ENCODE measurements around the gene TRIM41. TPM values are rescaled to one million over a fixed set of nuclear protein-coding genes. Genes with fewer than 3 reads are reported as not detected.
A peak's percentile ranks its signal among the peaks of the same experiment; 100 is the strongest.

TRIM41 gene
- total and polyA plus RNA-seq, 9 of the 15 experiments (the other 6 are each of a cell fraction or from before 2014, with no cell fraction given), result 1.8 to 47.6 (median 20.9) TPM

DNA sequence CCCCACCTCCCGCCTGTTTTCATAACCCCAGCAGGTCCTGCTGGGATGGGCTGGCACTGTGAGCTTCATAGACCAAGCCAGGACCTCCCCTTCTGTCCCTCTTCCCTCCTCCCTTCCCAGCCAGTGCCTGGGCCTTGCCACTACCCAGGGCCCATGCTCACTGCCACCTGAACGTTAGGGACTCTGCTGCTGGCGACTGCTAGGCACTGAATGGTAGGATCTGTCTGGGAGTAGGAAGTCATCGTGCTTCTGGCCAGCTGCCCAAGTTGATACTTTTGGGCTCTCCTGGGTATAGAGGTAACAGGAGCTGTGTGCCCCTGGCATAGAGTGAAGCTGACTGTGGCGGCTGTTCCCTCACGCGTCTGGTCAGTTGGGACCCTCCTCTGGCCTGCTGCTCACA lies 8.4 kb downstream of the TRIM41 start (continued):
- TF ChIP-seq TBL1XR1 (IDR thresholded peaks at IDR 0.05; ENCODE audit: low read length in 2 of 2), result no peak

DNA sequence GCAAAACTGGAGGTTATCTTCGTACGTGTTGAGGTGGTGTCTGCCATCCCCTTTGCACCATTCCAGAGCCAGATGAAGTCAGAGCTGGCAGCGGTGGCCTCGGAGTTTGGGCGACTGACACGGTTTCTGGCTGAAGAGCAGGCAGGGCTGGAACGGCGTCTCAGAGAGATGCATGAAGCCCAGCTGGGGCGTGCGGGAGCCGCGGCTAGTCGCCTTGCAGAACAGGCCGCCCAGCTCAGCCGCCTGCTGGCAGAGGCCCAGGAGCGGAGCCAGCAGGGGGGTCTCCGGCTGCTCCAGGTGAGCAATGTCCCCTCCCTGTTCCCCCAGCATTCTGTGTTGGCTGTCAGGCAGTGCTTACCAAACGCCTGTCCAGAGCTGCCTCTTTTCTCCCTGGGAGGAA lies 9.5 kb downstream of the TRIM41 start:
- DNase-seq (ENCODE audit: extremely low read depth in 1 of 4, low spot score in 3 of 4) (peak in 1 of 4 experiments; percentile 9), FAIRE-seq (no peak), ATAC-seq (no peak)
- no peaks in the 10 kb centered on the region for H3K27me3 ChIP-seq (ENCODE audit: control insufficient read depth in 2 of 2, insufficient read depth in 2 of 2, low read length in 2 of 2)
- no peak for TF ChIP-seq CEBPG (CRISPR knock-in tag; IDR thresholded peaks at IDR 0.05)
- no peak for TF ChIP-seq CEBPG (tag; conservative IDR thresholded peaks at IDR 0.05 in 1 of 2, IDR thresholded peaks at IDR 0.05 in 1 of 2)
- TF ChIP-seq POLR2G (IDR thresholded peaks at IDR 0.05; ENCODE audit: low read depth, low read length), result peak; percentile 58
- peak; percentile 35; the same call in 1 of the 2 replicates for TF ChIP-seq RBFOX2 (IDR thresholded peaks at IDR 0.05; ENCODE audit: low read depth, low read length)
- no peak overlapping the region for H3K4me2 ChIP-seq (ENCODE audit: insufficient read depth, low read length)
- ChIA-PET CTCF (ENCODE audit: low intra/inter-chr PET ratio) (no interaction called here), POLR2A (interaction anchor here (0.6 to 5.3 kb wide), 5 partner anchors 7 to 41 kb away, joined by 3 to 55 read pairs (median 3); partner anchors contain the start of genes RACK1 and TRIM41)
- H3K9me1 ChIP-seq (ENCODE audit: control insufficient read depth, insufficient read depth, low read length), result peaks cover 3% of the 10 kb centered on the region
- no peak overlapping the region for H3K9ac ChIP-seq (ENCODE audit: insufficient read depth in 1 of 2, low read depth in 2 of 2, low read length in 2 of 2)
- intact Hi-C loops (cut with micrococcal nuclease), result no loop called here
- WGBS (ENCODE audit: insufficient coverage, low coverage, missing lambda C conversion rate), result 80% methylated on average over 18 of the region's 18 CpGs
- in situ Hi-C loops (cut with MboI), result no loop called here
- H3K4me1 ChIP-seq (replicated peaks in 1 of 2; ENCODE audit: control insufficient read depth in 2 of 2, insufficient read depth in 2 of 2, low read length in 2 of 2), result peaks cover 0 to 9% of the 10 kb centered on the region in 2 experiments; a peak in 2 of 5 replicates
- no peak overlapping the region for H3K27ac ChIP-seq (ENCODE audit: extremely low read depth, low read depth, low read length)
- peaks cover 5% of the 10 kb centered on the region; the same call in 1 of the 3 replicates for H3K79me2 ChIP-seq (ENCODE audit: control insufficient read depth, insufficient read depth, low read length)
- no peak overlapping the region for H3K4me3 ChIP-seq
- H4K20me1 ChIP-seq (replicated peaks; ENCODE audit: control insufficient read depth, insufficient read depth, low read length), result peaks cover 21% of the 10 kb centered on the region
- no TSS peak for BruUV-seq (replicated peaks)
- H3K9me3 ChIP-seq (replicated peaks; ENCODE audit: control insufficient read depth, insufficient read depth, low read depth, low read length), result no peaks in the 10 kb centered on the region
- H3K36me3 ChIP-seq (ENCODE audit: control insufficient read depth, insufficient read depth, low read length), result peaks cover 87% of the 10 kb centered on the region
- no peak overlapping the region for H2AFZ ChIP-seq (ENCODE audit: low read depth, low read length)

All from K562 (cell line).